Stimulated activated CD4-positive, alpha-beta T cell treated with anti-CD3 and anti-CD28 coated beads, TNF-alpha, amount 100 ng/mL, for 1 hour (primary cell): Measurements from ENCODE around the gene KCNQ2.
"Not testable (repeated sequence)": the region's sequence is repeated elsewhere in the genome, so short reads cannot be mapped to it uniquely, and the experiment has no call there.

Experiments used
- DNase-seq, 3 donors: peaks; one replicate each; pipeline ENCODE4 v3.0.0-alpha.2; 2020; ENCODE audit warnings: low read depth in 3 of 3, low spot score in 1 of 3

Gene KCNQ2

DNA sequence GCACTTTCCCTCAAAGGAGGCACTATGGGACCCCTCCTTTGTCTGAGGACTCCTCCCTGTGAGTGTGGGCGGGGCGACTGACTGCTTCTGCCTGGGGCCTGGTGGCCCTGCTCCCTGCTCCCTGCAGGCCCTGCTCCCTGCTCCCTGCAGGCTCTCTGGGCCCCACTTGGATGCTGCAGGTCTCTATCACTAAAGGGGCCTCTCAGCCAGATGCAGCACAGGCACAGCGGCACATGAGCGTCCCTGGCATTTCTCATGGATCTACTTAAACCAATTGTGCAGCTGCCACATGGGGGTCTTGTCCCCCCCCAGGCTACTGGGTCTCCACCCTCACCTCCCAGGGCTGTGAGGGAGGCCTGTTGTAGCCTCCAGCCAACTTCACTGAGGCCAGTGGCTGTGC is 18.6 kb upstream of the KCNQ2 start:
- DNase-seq, result no peak

DNA sequence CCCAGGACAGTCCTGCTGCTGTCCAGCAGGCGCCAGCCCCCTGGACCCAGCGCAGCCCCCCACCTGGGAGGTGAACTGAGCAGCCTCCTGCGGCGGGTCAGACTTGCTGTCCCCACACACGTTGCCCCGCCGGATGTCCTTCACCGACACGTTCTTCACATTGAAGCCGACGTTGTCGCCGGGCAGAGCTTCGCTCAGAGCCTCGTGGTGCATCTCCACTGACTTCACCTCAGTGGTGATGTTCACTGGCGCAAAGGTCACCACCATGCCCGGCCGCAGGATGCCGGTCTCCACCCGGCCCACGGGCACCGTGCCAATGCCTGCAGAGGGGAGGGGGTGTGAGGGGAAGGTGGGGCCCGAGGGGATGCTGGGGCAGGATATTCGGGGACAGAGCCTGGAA is 18.0 kb upstream of the KCNQ2 start:
- DNase-seq, result no peak

DNA sequence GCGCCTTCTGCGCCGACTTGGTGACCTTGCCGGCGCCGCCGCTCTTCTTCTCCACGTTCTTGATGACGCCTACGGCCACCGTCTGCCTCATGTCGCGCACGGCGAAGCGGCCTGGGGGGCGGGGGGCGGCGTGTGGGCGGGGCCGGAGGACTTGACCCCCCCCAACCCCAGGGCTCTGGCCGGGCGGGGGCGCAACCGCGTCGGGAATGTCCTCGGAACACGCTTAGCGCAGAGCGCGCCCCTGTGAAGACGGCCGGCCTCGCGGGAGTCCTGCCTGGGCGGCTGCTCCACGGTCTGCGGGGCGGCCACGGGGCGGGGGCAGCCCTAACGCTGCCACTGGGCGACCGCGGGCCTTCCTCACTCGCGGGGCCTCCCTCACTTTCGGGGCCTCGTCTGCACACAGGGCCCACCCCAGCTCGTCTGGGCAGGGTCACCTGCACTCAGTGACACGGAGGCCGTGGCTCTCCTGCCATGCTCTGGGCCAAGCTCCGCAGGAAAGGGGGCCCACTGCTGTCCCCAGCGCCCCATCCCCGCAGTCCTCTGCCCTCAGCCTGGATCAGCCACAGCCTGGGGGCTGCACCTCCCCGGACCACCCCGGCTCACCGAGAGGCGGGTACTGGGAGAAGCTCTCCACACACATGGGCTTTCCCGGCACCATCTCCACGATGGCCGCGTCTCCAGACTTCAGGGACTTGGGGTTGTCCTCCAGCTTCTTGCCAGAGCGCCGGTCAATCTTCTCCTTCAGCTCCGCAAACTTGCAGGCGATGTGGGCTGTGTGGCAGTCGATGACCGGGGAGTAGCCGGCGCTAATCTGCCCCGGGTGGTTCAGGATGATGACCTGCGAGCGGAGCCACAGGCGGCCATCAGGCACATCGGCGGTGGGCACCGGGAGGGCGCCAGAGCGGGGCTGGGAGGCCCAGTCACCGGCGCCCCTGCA is 16.1 kb upstream of the KCNQ2 start:
- DNase-seq, result no peak

DNA sequence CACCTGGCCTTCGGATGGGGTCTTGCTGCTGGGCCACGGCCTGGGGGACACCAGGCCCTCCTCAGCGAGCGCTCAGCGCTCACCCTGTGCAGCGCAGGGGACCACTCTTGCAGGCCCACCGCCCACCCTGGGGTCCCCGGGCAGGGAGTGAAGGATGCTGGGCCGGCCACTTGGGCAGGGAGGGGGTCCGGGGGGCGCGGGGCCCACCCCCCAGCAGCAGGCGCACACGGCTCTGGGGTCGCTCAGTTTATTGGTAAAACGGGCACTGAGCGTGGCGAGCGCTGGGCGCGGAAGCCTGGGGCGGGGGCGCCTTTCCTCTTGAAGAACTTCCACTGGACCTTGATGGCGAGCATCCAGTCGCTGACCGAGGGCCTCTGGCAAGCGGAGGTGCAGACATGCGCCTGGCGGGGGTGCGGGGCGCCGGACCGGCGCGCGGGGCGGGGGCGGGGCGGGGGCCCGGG is 15.4 kb upstream of the KCNQ2 start:
- no peak for DNase-seq

DNA sequence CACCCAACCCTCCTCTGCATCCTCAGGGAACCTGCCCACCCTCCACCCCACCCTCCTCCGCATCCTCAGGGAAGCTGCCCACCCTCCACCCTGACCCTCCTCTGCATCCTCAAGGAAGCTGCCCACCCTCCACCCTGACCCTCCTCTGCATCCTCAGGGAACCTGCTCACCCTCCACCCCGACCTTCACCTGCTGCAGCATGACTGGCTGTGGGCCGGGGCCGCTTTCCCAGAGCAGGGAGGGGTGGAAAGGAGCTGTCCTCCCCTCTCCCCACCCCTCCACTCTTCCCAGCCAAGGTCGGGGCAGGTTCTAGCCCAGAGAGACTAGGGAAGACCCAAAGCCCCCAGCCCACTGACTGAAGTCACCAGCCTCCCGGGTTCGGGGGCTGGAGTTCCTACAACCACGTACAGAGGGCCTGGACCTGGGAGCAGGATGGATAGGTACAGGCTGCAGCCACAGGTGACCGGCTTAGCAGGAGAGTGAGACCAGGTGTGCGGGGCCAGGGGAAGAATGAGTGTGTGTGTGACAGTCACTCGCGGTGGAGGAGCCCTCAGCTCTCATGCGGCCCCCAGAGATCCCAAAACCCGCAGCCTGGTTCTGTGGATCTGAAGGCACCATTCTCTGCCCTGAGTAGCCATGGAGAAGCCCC is 14.8 kb upstream of the KCNQ2 start:
- DNase-seq, result no peak

DNA sequence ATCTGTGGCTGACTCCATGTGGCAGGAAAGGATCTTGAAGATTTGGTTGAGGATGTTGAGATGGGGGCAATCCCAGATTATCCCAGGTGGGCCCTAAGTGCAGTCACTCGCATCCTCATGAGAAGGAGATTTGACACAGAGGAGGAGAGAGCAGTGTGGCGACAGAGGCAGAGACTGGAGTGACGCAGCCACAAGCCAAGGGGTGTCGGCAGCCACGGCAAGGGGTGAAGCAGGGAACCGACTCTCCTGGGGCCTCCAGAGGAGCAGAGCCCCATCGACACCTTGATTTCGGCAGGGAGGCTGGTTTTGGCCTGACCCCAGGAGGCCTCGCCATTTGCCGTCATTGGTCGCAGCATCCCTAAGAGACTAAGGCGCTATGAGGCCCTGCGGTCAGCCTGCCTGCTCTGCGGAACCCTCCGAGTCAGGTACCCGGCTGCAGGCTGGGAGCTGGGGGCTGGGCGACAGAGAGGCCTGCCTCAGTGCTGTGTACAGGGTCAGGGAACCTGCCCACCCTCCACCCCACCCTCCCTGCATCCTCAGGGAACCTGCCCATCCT is 13.9 kb upstream of the KCNQ2 start:
- no peak for DNase-seq

DNA sequence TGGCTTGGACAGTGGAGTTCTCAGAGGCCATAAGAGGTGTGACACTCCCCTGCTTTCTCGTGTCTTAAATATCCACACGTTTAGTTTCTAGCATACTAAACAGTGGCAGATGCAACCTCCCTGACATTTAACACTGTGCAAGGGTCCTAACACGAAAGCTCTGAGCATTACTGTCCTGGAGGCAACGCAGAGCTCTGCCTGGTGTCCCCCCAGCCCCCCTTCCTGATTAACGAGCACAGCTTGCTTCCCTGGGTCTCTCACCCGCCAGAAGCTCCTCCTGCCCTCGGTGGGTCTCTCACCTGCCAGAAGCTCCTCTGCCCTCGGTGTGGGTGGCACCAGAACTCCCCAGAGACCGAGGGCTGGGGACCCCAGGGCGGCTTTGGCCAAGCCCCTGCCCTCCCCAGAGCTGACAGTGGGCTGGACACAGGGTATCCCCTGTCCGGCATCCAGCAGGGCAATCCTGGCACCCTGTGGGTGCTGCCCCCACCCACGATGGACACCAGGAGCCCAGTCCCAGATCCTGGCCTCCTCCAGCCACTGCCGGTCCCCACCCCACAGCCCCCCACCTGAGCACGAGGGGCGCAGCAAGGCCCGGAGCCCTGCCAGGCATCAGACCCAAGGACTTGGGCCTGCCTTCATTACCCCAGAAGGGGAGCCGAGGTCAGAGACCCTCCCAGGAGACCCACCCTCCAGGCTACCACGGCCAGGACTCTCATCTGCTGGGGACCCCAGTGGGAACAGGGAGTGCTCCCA is 12.4 kb upstream of the KCNQ2 start:
- DNase-seq, result no peak

DNA sequence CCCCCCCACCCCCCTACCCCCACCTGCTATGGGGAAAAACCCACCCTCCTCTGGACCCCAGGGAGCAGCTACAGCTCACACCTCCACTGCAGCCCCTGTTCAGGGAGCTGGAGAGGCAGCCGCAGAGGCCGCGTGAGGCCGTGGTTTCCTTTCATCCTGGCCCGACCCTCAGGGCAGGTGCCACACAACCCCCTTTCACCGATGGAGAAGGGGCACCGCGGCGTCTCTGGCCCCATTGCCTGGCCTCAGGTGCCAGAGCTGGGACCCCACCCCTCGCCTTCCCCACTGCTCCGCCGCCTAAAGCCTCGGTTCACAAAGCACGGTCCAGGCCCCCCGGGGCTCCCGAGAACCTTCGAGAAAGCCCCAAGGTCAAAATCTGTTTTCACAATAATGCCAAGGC is 11.8 kb upstream of the KCNQ2 start:
- DNase-seq, result no peak

DNA sequence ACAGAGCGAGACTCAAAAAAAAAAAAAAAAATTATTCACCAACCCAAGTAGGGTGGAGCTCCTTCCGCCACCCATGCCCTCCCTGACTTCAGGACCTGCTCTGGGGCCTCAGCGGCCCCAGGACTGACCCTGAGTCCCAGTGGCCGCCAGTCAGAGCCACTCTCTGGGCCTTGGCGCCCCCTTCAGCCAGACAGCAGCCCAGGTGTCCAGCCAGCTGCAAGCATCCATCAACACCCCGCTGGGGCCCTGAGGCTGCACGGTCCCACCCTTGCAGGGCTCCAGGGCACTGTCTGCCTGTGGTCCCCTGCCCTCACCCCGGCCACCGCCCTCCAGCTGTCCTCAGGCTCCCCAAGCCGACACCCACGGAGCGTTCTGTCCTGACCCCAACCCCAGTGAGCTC is 11.4 kb upstream of the KCNQ2 start:
- DNase-seq, result no peak

DNA sequence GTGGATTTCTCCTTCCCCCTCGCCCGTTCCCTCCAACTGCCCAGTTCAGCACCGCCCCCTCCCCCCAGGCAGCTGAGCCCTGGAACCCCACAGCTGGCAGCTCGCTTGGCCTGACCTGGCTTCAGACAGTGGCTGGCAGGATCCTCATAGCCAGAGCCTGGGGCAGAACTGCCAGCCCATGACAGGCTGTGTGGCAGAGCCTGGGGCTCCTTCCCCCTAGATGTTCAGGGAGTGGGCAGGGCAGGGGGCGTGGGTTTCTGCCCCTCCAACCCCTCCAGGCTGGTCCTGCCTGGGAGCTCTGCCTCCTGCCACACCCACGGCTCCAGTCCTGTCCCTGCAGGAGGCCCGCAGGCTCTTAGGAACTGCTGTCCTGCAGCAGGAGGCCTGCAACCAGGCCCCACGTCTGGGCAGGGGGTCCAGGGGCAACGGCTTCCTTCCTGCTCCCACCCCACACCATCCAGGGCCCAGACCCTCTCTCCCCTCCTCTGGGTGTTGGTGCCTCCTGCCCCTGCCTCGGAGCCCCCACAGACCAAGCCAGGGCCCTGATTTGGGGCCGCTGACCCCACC is 9.6 kb upstream of the KCNQ2 start:
- DNase-seq, result no peak

DNA sequence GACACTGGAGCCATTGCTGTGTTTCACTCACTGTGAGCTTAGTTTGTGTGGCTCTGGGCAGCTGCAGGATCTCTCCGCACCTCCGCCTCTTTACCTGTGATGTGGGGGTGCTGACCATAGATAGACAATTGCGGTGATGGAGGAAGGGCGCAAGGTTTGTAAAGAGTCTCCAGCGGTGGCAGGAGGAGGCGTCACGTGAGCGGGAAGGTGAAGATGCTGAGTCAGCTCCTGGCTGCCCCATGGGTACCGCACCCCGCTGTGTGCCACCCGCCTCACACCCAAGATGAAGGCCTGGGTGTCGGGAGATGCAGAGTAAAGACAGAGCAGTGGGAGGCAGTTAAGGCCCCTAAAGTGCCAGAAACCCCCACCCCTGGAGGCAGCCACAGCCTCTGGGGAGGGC is 9.0 kb upstream of the KCNQ2 start:
- DNase-seq, result no peak

DNA sequence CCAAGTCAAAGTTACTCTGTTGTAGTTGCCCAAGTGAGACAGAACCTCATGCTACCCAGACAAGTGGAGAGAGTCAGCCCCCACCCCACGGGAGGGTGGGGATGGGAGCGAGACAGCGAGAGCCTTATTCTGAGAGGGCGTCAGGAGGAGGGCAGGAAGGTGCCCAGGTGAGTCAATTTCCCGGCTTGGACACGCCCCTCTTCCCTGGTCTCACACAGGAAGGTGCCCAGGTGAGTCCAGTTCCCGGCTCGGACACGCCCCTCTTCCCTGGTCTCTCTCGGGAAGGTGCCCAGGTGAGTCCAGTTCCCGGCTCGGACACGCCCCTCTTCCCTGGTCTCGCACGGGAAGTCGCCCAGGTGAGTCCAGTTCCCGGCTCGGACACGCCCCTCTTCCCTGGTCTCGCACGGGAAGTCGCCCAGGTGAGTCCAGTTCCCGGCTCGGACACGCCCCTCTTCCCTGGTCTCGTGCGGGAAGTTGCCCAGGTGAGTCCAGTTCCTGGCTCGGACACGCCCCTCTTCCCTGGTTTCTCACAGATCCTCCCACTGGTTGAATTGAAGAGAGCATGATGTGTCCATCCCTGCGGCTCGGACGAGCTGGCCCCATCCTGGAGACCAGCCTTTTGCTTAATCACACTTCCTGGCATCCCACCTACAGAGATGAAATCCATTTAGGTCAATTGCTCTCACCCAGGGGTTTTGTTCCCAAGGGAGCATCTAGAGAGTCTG is 7.4 kb upstream of the KCNQ2 start:
- DNase-seq, result not testable (repeated sequence)

DNA sequence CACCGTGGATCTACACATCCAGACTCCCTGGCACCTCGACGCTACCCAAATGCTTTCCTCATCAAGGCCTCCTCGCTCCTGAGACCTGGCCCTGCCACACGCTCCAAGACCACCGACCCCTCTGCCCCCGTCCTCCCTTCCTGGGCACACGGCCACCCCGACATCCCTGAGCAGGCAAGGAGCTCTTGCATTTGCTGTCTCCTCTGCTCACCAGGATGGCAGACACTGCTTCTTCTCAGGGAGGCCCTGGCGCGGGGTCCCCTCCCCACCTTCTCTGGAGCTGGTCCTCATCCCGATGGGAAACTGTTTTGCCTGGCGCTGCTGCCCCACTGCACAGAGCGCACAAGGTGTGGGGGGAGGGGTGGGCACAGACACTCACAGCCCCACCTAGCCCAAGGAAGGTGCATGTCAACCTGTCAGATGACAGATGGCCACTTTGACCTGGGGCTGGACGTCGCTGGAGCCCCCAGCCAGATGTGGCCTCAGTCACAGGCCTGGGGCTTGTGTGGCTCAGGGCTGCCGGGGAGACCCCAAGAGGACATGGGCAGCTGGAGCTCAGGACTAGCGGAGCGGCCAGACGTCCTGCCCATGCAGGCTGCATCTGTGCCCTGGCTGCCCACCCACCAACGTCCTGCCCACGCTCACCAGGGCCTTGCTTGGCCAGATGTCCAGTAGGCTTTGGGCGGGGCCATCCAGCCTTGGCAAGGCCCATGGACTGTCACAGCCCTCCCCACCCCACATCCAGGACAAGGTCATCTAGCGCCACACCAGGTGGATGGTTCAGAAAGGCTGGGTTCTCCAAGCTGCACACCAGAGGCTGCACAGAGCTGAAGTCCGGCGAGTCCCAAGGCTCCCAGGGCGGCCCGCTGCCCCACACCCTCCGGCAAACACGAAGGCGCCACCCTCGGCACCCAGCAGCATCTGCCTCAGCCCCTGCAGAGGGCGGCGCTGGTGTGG is 6.2 kb upstream of the KCNQ2 start:
- DNase-seq, result no peak

DNA sequence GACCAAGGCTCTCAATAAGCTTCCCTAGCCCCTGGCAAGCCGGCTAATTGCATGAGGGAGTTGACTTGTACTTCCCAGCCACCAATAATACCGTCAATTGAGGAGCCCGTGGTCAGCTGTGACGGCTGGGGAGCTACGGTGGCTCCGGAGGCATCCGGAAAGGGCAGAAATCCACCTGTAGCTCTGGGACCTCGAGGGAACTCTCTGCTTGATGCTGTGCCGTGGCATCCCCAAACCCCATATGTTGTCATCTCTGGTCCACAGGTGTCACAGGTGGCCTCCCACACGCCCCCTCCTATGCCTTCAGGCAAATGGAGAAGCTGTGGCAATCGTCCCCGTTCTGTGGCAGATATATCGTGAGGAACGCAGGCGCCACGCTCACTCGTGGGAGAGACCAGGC is 5.5 kb upstream of the KCNQ2 start:
- DNase-seq, result no peak

DNA sequence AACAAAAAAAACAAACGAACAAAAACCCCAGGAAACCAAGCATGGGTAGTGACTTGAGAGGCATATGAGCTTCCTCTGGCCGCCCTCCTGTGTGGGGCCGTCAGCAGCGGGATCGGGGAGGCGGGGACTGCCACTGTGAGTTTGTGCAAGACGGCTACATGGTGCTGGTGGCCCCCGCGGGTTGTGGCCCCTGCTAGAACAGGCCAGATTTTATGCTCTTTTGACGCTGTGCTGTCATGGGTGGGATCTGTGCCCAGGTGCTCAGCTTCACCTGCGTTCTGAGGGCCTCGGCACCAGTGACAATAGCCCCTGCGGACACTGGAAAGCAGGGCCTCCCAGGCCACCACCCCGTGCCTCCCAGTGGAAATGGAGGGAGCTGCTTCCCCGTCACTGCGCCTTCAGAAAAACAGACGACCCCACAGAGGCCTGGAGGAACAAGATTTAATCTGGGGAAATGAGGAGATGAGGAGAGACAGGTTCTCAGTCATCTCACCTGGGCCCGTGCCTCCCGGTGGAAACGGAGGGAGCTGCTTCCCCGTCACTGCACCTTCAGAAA is 4.7 kb upstream of the KCNQ2 start:
- DNase-seq, result no peak

DNA sequence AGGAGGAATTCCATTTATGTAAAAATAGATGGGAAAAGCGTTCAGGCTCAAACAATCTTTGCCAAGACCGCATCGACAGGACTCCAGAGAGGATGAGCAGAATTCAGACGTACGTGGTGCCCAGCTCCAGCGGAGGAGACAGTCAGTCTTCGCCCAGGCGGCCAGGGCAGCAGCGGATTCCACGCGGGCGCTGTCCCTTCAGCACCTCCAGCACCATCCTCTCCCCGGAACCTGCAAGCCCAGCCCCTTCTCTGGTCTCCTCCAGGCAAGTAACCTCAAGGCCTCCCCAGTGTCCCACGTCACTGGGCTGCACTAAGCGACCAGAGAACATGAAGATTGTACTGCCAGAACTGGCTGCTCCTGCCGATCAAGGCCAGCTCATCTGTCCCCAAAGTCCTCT is 2.8 kb upstream of the KCNQ2 start:
- DNase-seq, result no peak

DNA sequence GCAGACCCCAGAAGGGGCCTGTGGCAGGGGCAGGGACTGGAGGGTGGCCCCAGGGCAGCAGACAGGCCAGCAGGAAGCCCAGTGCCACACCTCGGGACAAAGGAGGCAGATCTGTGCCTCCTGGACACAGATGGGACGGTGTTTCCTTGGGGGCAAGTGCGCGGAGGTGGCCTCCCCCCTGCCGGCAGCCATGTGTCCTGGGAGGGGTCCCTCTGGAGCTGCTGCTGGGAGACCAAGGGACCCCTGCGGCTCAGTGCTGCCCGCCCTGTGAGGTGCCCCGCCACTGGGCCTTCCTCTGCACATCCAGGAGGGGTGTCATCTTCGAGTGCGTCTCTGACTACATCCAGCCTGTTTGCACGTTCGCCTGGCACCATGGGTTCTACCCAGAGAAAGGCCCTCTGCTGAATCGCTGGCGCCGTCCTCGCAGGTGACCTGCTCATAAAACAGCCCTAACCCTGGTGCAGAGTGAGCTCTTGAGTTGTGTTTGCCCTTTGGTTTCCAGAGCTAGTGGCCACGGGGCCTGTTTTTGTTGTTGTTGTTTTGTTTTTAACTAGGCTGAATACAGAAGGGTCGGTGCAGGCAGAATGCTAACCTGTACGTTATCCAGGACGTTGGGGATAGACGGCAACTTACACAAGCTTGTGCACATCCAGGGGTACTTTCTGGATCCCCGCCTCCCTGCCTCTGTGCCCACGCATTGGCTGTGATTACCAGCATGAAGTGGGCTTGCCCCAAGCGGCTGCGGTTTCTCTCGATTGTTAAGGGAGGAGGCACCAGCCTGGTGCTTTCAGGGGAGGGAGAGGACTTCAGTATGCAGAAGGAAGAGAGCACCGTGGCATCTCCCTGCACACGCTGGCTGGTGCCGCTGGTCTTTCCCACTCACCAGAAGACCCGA is 1.3 kb upstream of the KCNQ2 start:
- DNase-seq, result no peak

DNA sequence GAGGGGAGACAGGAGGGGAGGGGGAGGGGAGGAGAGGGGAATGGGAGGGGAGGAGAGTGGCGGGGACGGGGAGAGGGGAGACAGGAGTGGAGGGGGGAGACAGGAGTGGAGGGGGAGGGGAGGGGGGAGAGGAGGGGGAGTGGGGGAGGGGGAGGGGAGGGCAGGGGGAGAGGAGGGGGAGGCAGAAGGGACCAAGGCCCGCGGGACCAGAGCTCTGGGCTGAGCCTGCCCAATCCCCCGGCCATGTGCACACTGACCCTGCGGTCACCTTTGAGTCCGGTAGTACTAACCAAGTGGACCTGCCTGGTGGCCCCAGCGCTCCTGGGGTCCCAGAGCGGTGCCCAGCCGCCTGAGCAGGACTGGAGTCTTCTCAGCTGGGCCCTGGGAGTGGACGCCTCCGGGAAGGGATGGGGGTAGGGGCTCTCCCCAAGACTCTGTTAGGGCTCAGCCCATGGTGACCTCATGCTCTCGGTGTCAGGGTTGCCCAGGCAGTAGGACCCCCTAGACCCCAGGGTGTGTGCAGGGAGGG is 471 bp upstream of the KCNQ2 start:
- DNase-seq, result no peak
